PFSK-1 (cell line): ENCODE data around the gene IYD.

Source experiments
- FOXP2 ChIP-seq: optimal IDR thresholded peaks from 2 replicates; pipeline ENCODE3; 2011; ENCODE audit warnings: borderline replicate concordance, control low read depth, inconsistent platforms; ENCODE audit not compliant: insufficient read depth; ENCODE audit errors: extremely low read length, extremely low read depth
- POLR2AphosphoS5 ChIP-seq: IDR thresholded peaks from 2 replicates; pipeline ENCODE4 v1.6.1; 2012; ENCODE audit warnings: low read depth, mild to moderate bottlenecking, control low read depth, low read length, moderate library complexity
- REST ChIP-seq, 2 experiments: IDR thresholded peaks; 2 replicates each; pipeline versions ENCODE4 v1.6.1 to v1.8.0; 2011 to 2012; ENCODE audit warnings: low read depth in 2 of 2, low read length in 2 of 2, control low read depth in 1 of 2, inconsistent platforms in 1 of 2, mild to moderate bottlenecking in 1 of 2, moderate library complexity in 1 of 2; ENCODE audit not compliant: insufficient read depth in 1 of 2

DNA sequence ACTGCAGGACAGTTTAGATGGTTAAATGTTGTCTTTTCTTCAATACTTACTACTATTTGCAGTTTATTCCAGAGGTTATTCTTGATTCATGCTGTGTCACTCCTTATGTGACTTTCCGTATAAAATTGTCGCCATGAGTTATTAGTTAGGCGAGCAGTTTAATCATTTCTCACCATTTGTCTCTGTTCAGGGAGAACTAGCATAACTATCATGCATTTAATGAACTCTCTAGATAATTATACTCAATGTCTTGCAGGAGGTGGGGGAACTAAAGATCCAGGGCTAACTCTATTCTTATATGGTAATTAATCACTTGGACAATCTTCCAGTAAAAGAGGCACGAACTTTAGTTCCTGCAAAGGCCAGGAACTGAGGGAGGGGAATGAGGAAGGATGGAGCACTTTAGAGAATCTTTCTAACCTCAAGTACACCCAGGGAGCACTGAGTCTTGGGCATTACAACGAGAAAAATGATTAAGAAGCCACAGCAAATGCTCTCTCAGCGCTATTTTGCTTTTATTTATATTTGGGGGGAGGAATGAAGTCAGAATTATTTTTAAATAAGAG, 58.3 kb downstream of the IYD start:
- TF ChIP-seq POLR2AphosphoS5 (no peak), REST (IDR thresholded peaks at IDR 0.05; ENCODE audit: insufficient read depth in 1 of 2, low read depth in 2 of 2, low read length in 2 of 2) (no peak), FOXP2 (no peak)
